ENCODE data around the gene CLTCL1.
"Not testable (repeated sequence)": the region's sequence is repeated elsewhere in the genome, so short reads cannot be mapped to it uniquely, and the experiment has no call there.

Gene CLTCL1

DNA sequence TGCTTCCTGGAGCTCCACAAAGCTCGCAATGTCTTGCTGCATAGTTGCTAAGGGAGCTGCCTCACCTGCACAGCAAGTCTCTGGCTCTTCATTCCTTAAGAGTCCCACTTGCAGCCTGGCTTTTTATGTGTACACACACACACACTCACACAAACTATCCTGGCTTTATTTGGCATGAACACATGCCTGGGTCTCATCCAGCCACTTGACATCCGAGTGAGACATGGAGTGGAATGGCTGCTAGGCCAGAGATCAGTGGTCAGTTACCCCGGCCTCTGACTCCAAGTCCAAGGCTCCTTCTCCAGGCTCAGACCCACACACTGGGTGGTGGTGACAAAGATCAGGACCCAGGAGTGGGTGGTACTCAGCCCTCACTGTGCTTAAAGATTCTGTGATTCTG lies 37.9 kb upstream of the CLTCL1 start:
- POLR2A ChIA-PET = no interaction called here
- DNase-seq (ENCODE audit: extremely low spot score) = no peak
- CTCF ChIA-PET = no interaction called here
- TF ChIP-seq FOXA1 (IDR thresholded peaks at IDR 0.05) = no peak
- TF ChIP-seq TARDBP (IDR thresholded peaks at IDR 0.05) = no peak
- no peak for TF ChIP-seq NFRKB (IDR thresholded peaks at IDR 0.05)
- no peak for TF ChIP-seq ARNT (IDR thresholded peaks at IDR 0.05)
- TF ChIP-seq, protein P1, sequence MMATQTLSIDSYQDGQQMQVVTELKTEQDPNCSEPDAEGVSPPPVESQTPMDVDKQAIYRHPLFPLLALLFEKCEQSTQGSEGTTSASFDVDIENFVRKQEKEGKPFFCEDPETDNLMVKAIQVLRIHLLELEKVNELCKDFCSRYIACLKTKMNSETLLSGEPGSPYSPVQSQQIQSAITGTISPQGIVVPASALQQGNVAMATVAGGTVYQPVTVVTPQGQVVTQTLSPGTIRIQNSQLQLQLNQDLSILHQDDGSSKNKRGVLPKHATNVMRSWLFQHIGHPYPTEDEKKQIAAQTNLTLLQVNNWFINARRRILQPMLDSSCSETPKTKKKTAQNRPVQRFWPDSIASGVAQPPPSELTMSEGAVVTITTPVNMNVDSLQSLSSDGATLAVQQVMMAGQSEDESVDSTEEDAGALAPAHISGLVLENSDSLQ (IDR thresholded peaks at IDR 0.05) = no peak
- TF ChIP-seq FOXM1 (IDR thresholded peaks at IDR 0.05; ENCODE audit: borderline replicate concordance) = no peak
- TF ChIP-seq FOXK2 (IDR thresholded peaks at IDR 0.05) = no peak
- no peak for TF ChIP-seq LEF1 (IDR thresholded peaks at IDR 0.05; ENCODE audit: borderline replicate concordance)
- no peak for TF ChIP-seq SUZ12 (IDR thresholded peaks at IDR 0.05)

DNA sequence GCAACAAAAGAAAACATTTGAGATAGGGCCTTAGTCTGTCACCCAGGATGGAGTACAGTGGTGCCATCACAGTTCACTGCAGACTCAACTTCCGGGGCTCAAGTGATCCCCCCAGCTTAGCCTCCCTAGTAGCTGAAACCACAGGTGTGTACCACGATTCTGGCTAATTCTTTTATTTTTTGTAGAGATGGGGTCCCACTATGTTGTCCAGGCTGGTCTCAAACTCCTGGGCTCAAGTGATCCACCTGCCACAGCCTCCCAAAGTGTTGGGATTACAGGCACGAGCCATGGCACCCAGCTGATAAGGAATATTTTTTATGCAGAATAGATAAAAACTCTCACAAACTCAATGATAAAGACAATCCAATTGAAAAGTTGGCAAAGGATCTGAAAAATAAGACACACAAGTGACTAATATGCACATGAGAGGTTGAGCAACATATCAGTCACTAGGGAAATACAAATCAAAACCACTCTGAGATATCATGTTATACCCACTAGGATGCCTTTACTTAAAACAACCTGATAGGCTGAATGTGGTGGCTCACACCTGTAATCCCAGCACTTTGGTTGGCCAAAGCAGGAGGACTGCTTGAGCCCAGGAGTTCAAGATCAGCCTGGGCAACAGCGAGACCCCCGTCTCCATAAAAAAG lies 33.9 kb upstream of the CLTCL1 start:
- TF ChIP-seq HDGF (IDR thresholded peaks at IDR 0.05; ENCODE audit: borderline replicate concordance) = no peak
- ChIA-PET POLR2A (no interaction called here), CTCF (no interaction called here)
- DNase-seq (ENCODE audit: extremely low spot score) = no peak

DNA sequence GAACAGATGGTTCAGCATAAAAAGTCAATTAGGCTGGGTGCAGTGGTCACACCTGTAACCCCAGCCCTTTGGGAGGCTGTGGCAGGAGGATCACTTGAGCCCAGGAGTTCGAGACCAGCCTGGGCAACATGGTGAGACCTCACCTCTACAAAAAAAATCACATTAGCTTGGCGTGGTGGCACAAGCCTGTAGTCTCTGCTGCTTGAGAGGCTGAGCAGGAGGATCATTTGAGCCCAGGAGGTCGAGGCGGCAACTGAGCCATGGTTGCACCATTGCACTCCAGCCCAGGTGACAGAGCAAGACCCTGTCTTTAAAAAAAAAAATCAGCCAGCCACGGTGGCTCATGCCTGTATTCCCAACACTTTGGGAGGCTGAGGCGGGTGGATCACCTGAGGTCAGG lies 31.9 kb upstream of the CLTCL1 start:
- POLR2A ChIA-PET; DNase-seq (ENCODE audit: extremely low spot score): not testable (repeated sequence)
- CTCF ChIA-PET = interaction anchor here (0.6 kb wide), 1 partner anchor 970 kb away, joined by 3 read pairs; no protein-coding TSS in a partner anchor

DNA sequence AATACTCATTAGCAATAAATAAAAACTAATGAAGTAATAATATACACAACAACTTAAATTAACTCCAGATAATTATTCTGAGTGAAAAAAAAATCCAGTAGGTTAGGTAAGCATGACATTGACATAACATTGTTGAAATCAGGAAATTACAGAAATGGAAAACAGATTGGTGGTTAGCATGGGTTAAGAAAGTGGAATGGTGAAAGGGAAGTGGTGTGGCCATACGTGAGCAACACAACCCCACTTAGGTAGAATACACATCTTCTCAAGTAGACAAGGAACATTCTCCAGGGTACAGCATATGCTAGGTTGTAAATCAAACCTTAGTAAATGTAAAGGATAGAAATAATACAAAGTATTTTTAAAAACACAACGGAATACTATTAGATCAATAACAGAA lies 30.2 kb upstream of the CLTCL1 start:
- no peak for DNase-seq (ENCODE audit: extremely low spot score)
- ChIA-PET CTCF (no interaction called here), POLR2A (no interaction called here)
- TF ChIP-seq CTBP1 (IDR thresholded peaks at IDR 0.05; ENCODE audit: borderline replicate concordance) (no peak), FOXA1 (IDR thresholded peaks at IDR 0.05) (no peak), TARDBP (IDR thresholded peaks at IDR 0.05) (no peak), SUZ12 (IDR thresholded peaks at IDR 0.05) (no peak), BHLHE40 (IDR thresholded peaks at IDR 0.05; ENCODE audit: borderline replicate concordance) (no peak), L3MBTL2 (conservative IDR thresholded peaks at IDR 0.05) (no peak), FOXK2 (IDR thresholded peaks at IDR 0.05) (no peak), ZNF384 (IDR thresholded peaks at IDR 0.05) (no peak), NFRKB (IDR thresholded peaks at IDR 0.05) (no peak), SP1 (IDR thresholded peaks at IDR 0.05) (no peak)
- TF ChIP-seq, protein P1 (IDR thresholded peaks at IDR 0.05) = no peak

DNA sequence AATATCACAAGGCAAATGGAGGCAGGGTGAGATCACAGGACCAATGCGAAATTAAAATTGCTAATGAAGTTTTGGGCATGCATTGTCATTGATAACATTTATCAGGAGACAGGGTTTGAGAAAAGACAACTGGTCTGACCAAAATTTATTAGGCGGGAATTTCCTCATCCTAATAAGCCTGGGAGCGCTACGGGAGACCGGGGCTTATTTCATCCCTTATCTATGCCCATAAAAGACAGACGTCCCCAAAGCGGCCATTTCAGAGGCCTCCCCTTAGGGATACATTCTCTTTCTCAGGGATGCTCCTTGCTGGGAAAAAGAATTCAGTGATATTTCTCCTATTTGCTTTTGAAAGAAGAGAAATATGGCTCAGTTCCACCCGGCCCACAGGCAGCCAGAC lies 28.6 kb upstream of the CLTCL1 start:
- CTCF ChIA-PET; POLR2A ChIA-PET; DNase-seq (ENCODE audit: extremely low spot score): not testable (repeated sequence)

DNA sequence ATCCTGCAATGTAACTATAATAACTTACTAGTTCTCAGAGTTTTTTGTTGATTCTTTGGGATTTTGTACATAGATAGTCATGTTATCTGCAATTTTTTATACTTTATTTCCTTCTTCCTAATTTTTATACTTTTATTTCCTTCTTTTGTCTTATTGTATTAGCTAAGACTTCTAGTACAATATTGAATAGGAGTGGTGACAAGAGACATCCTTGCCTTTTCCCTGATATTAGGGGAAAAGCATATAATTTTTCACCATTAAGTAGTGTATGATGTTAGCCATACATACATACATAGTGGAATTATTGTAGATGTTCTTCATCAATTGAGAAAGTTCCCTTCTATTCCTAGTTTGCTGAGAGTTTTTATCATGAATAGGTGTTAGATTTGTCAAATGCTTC lies 27.8 kb upstream of the CLTCL1 start:
- no peak for DNase-seq (ENCODE audit: extremely low spot score)
- CTCF ChIA-PET = no interaction called here
- TF ChIP-seq BHLHE40 (IDR thresholded peaks at IDR 0.05; ENCODE audit: borderline replicate concordance) (no peak), FOXM1 (IDR thresholded peaks at IDR 0.05; ENCODE audit: borderline replicate concordance) (no peak), ARNT (IDR thresholded peaks at IDR 0.05) (no peak)
- TF ChIP-seq, protein P1 (IDR thresholded peaks at IDR 0.05) = no peak
- POLR2A ChIA-PET = no interaction called here

DNA sequence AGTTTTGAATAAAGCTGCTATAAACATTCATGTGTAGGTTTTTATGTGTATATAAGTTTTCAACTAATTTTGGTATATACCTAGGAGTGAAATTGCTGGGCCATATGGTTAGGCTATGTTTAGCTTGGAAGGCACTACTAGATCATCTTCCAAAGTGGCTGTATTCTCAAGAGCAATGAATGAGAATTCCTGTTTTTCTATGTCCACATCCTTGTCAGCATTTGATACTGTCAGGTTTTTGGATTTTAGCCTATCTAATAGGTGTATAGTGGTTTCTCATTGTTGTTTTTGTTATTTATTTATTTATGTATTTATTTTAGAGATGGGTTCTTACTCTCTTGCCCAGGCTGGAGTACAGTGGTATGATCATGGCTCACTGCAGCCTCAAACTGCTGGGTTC lies 26.3 kb upstream of the CLTCL1 start:
- POLR2A ChIA-PET = no interaction called here
- CTCF ChIA-PET = no interaction called here
- TF ChIP-seq CTBP1 (IDR thresholded peaks at IDR 0.05; ENCODE audit: borderline replicate concordance) (no peak), L3MBTL2 (conservative IDR thresholded peaks at IDR 0.05) (no peak), ARNT (IDR thresholded peaks at IDR 0.05) (no peak), FOXA1 (IDR thresholded peaks at IDR 0.05) (no peak), ZNF384 (IDR thresholded peaks at IDR 0.05) (no peak), SUZ12 (IDR thresholded peaks at IDR 0.05) (no peak), SP1 (IDR thresholded peaks at IDR 0.05) (no peak), NFRKB (IDR thresholded peaks at IDR 0.05) (no peak), ELF4 (IDR thresholded peaks at IDR 0.05) (no peak), FOXM1 (IDR thresholded peaks at IDR 0.05; ENCODE audit: borderline replicate concordance) (no peak)
- DNase-seq (ENCODE audit: extremely low spot score) = no peak

DNA sequence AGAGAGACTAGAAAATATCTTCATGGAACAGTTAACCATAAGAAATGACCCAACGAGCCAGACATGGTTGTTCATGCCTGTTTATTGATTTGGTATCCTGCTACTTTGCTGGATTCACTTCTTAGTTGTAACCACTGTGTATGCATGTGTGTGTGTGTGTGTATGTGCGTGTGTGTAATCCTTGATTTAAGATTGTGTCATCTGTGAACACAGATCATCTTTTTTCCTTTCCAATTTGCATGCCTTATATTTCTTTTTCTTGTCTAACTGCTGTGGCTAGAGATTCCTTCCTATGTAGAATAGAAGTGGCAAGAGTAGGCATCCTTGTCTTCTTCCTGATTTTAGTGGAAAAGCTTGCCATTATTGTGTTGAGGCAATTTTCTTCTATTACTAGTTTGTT lies 16.4 kb upstream of the CLTCL1 start:
- DNase-seq (ENCODE audit: extremely low spot score) = no peak
- POLR2A ChIA-PET = no interaction called here
- TF ChIP-seq, protein P1 (IDR thresholded peaks at IDR 0.05) = no peak
- TF ChIP-seq NFRKB (IDR thresholded peaks at IDR 0.05) = no peak
- TF ChIP-seq FOXM1 (IDR thresholded peaks at IDR 0.05; ENCODE audit: borderline replicate concordance) = no peak
- TF ChIP-seq ARNT (IDR thresholded peaks at IDR 0.05) = no peak
- TF ChIP-seq LEF1 (IDR thresholded peaks at IDR 0.05; ENCODE audit: borderline replicate concordance) = no peak
- TF ChIP-seq FOXK2 (IDR thresholded peaks at IDR 0.05) = no peak
- TF ChIP-seq FOXA1 (IDR thresholded peaks at IDR 0.05) = no peak
- no peak for TF ChIP-seq HDGF (IDR thresholded peaks at IDR 0.05; ENCODE audit: borderline replicate concordance)
- no peak for TF ChIP-seq SP1 (IDR thresholded peaks at IDR 0.05)
- no peak for TF ChIP-seq BHLHE40 (IDR thresholded peaks at IDR 0.05; ENCODE audit: borderline replicate concordance)
- TF ChIP-seq CTBP1 (IDR thresholded peaks at IDR 0.05; ENCODE audit: borderline replicate concordance) = no peak
- TF ChIP-seq ZNF384 (IDR thresholded peaks at IDR 0.05) = no peak
- CTCF ChIA-PET = no interaction called here

DNA sequence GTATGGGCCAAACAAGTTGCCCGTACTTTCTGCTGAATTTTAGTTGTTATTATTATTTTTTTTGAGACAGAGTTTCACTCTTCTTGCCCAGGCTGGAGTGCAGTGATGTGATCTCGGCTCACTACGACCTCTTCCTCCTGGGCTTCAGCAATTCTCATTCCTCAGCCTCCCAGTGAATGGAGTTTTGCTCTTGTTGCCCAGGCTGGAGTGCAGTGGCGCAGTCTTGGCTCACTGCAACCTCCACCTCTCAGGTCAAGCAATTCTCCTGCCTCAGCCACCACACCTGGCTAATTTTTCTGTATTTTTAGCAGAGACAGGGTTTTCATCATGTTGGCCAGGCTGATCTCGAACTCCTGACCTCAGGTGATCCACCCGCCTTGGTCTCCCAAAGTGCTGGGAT lies 15.0 kb upstream of the CLTCL1 start:
- DNase-seq (ENCODE audit: extremely low spot score); POLR2A ChIA-PET; CTCF ChIA-PET: not testable (repeated sequence)

All from HEK293T (cell line).